ENCODE measurements around the gene FUT7. TPM values are rescaled to one million over a fixed set of nuclear protein-coding genes. Genes with fewer than 3 reads are reported as not detected.

Gene FUT7
- total and polyA plus RNA-seq, 4 experiments from 2014 or later, result 3.4 to 43.8 (median 13.6) TPM

GRCh38 chr9:136983656-136984314, 48.1 kb downstream of the FUT7 start:
- H3K9me3 Mint-ChIP-seq, result no peaks in the 10 kb centered on the region
- H3K27me3 ChIP-seq (ENCODE audit: insufficient read depth, low read length), result peaks cover 5% of the 10 kb centered on the region
- H3K4me1 ChIP-seq (ENCODE audit: insufficient read depth, low read length), result no peaks in the 10 kb centered on the region
- no peak for DNase-seq
- H3K4me1 Mint-ChIP-seq, result peaks cover 3 to 8% (median 5%) of the 10 kb centered on the region in 4 donors
- no peak overlapping the region for H3K4me3 ChIP-seq (ENCODE audit: low read length in 2 of 2)
- peak overlapping the region in 4 of 8 donors; percentile 8 to 47 (median 27) for H3K4me3 Mint-ChIP-seq
- H3K27me3 Mint-ChIP-seq, result peaks cover 6 to 13% of the 10 kb centered on the region in 2 donors
- peak overlapping the region in 1 of 7 donors; percentile 14 for H3K27ac Mint-ChIP-seq
- POLR2A ChIA-PET (ENCODE audit: partially characterized antibody), result interaction anchor here (6.3 kb wide), 1 partner anchor 10 kb away, joined by 57 read pairs; the partner anchor contains the start of genes CLIC3 and PAXX
- intact Hi-C loops (cut with micrococcal nuclease), result no loop called here
- no peak overlapping the region for H3K27ac ChIP-seq (ENCODE audit: low read depth, low read length)
- CTCF ChIA-PET (ENCODE audit: partially characterized antibody), result no interaction called here
- H3K36me3 ChIP-seq (ENCODE audit: insufficient read depth, low read length), result no peaks in the 10 kb centered on the region
- H3K36me3 Mint-ChIP-seq, result no peaks in the 10 kb centered on the region
- H3K9me3 ChIP-seq (ENCODE audit: control insufficient read depth in 1 of 2, low read length in 2 of 2), result no peaks in the 10 kb centered on the region

DNA sequence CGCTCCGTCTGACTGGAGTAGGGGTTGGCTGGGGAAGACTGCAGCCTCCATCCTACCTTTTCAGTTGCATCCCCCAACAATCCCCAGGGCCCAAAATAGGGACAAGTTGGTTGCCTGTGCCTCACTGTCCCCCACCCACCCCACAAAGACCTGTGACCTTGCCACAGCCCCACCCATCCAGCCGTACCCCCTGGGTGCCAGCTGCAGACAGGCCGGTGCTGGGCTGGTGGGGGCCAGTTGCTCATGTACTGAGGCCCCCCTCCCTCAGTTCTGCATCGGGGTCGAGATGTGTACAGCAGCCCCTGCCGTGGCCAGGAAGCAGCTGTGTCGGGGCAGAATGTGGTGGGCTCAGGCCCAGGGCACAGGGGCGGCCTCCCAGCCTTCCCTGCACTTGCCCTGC, 48.7 kb downstream of the FUT7 start:
- Histone ChIP-seq H3K4me3 (ENCODE audit: low read length in 2 of 2) (no peak overlapping the region), H3K36me3 (ENCODE audit: insufficient read depth, low read length) (no peaks in the 10 kb centered on the region), H3K27ac (ENCODE audit: low read depth, low read length) (no peak overlapping the region), H3K27me3 (ENCODE audit: insufficient read depth, low read length) (peaks cover 5% of the 10 kb centered on the region), H3K9me3 (ENCODE audit: control insufficient read depth in 1 of 2, low read length in 2 of 2) (no peaks in the 10 kb centered on the region), H3K4me1 (ENCODE audit: insufficient read depth, low read length) (no peaks in the 10 kb centered on the region)
- ChIA-PET CTCF (ENCODE audit: partially characterized antibody) (no interaction called here), POLR2A (ENCODE audit: partially characterized antibody) (interaction anchor here (6.3 kb wide), 1 partner anchor 11 kb away, joined by 57 read pairs; the partner anchor contains the start of genes CLIC3 and PAXX)
- intact Hi-C loops (cut with micrococcal nuclease), result no loop called here
- Mint-ChIP-seq H3K4me1 (peaks cover 3 to 8% (median 5%) of the 10 kb centered on the region in 4 donors), H3K9me3 (no peaks in the 10 kb centered on the region), H3K27ac (no peak overlapping the region), H3K27me3 (peaks cover 6 to 13% of the 10 kb centered on the region in 2 donors), H3K36me3 (no peaks in the 10 kb centered on the region), H3K4me3 (peak overlapping the region in 1 of 8 donors; percentile 20)
- no peak for DNase-seq

GRCh38 chr9:136982232-136983051, 49.4 kb downstream of the FUT7 start, which contains the start of gene LCNL1:
TSS of gene LCNL1 (plus strand) at chr9:136982993. CDS start at chr9:136983587, 594 bp downstream.
- Histone ChIP-seq H3K9me3 (ENCODE audit: control insufficient read depth in 1 of 2, low read length in 2 of 2) (no peaks in the 10 kb centered on the region), H3K27me3 (ENCODE audit: insufficient read depth, low read length) (peaks cover 5% of the 10 kb centered on the region), H3K36me3 (ENCODE audit: insufficient read depth, low read length) (no peaks in the 10 kb centered on the region), H3K4me1 (ENCODE audit: insufficient read depth, low read length) (peaks cover 4% of the 10 kb centered on the region), H3K4me3 (ENCODE audit: low read length in 2 of 2) (no peak within 1 kb of the TSS), H3K27ac (ENCODE audit: low read depth, low read length) (no peak within 1 kb of the TSS)
- Mint-ChIP-seq H3K4me3 (peak within 1 kb of the TSS in 2 of 8 donors; percentile 32 to 47), H3K27ac (peak within 1 kb of the TSS in 1 of 7 donors; percentile 14), H3K27me3 (peaks cover 6 to 9% of the 10 kb centered on the region in 2 donors), H3K36me3 (no peaks in the 10 kb centered on the region), H3K9me3 (no peaks in the 10 kb centered on the region), H3K4me1 (peaks cover 3 to 8% (median 5%) of the 10 kb centered on the region in 4 donors)
- intact Hi-C loops (cut with micrococcal nuclease), result no loop called here
- ChIA-PET POLR2A (ENCODE audit: partially characterized antibody) (interaction anchor here (1.0 to 6.3 kb wide), 3 partner anchors 12 to 38 kb away, joined by 4 to 57 read pairs (median 4); partner anchors contain the start of genes CLIC3, FBXW5 and PAXX), CTCF (ENCODE audit: partially characterized antibody) (interaction anchor here (0.9 to 1.0 kb wide), 2 partner anchors 9 to 46 kb away, joined by 3 read pairs; partner anchors contain the start of gene ABCA2)
- DNase-seq, result no peak

DNA sequence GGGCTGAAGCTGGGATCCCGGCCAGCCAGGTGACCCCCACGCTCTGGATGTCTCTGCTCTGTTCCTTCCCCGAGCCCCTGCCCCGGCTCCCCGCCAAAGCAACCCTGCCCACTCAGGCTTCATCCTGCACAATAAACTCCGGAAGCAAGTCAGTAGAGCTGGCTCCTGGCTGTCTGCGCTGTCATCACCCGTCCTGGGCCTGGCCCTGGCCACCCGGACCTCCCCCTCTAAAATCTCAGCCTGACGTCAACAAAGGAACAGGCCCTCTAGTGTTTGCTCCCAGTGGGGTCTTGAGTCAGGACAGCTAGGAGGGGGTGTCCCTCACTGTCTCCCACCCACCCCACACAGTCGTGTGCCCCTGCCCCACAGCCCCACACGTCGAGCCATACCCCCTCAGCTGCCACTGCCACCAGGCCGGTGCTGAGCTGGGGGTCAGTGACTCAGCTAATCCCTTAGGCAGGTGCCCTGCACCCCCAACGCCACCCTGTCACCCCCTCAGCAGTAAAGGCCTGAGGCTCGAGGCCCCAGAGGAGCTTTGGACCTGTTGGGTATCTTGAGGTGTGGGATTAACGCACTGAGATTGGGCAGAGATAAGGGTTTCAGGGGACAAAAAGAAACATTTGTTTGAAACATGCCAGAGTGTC, 50.2 kb downstream of the FUT7 start:
- no peaks in the 10 kb centered on the region for H3K36me3 Mint-ChIP-seq
- no peaks in the 10 kb centered on the region for H3K9me3 Mint-ChIP-seq
- peaks cover 6 to 9% of the 10 kb centered on the region in 2 donors for H3K27me3 Mint-ChIP-seq
- Histone ChIP-seq H3K27ac (ENCODE audit: low read depth, low read length) (no peak overlapping the region), H3K4me3 (ENCODE audit: low read length in 2 of 2) (no peak overlapping the region), H3K36me3 (ENCODE audit: insufficient read depth, low read length) (no peaks in the 10 kb centered on the region), H3K9me3 (ENCODE audit: control insufficient read depth in 1 of 2, low read length in 2 of 2) (no peaks in the 10 kb centered on the region), H3K4me1 (ENCODE audit: insufficient read depth, low read length) (peaks cover 11% of the 10 kb centered on the region), H3K27me3 (ENCODE audit: insufficient read depth, low read length) (peaks cover 5% of the 10 kb centered on the region)
- ChIA-PET POLR2A (ENCODE audit: partially characterized antibody) (interaction anchor here (1.0 to 6.3 kb wide), 3 partner anchors 12 to 38 kb away, joined by 4 to 57 read pairs (median 4); partner anchors contain the start of genes CLIC3, FBXW5 and PAXX), CTCF (ENCODE audit: partially characterized antibody) (interaction anchor here (0.9 to 1.0 kb wide), 2 partner anchors 10 to 47 kb away, joined by 3 read pairs; partner anchors contain the start of gene ABCA2)
- peaks cover 3 to 11% (median 7%) of the 10 kb centered on the region in 4 donors for H3K4me1 Mint-ChIP-seq
- no peak for DNase-seq
- no peak overlapping the region for H3K27ac Mint-ChIP-seq
- intact Hi-C loops (cut with micrococcal nuclease), result no loop called here
- no peak overlapping the region for H3K4me3 Mint-ChIP-seq

DNA sequence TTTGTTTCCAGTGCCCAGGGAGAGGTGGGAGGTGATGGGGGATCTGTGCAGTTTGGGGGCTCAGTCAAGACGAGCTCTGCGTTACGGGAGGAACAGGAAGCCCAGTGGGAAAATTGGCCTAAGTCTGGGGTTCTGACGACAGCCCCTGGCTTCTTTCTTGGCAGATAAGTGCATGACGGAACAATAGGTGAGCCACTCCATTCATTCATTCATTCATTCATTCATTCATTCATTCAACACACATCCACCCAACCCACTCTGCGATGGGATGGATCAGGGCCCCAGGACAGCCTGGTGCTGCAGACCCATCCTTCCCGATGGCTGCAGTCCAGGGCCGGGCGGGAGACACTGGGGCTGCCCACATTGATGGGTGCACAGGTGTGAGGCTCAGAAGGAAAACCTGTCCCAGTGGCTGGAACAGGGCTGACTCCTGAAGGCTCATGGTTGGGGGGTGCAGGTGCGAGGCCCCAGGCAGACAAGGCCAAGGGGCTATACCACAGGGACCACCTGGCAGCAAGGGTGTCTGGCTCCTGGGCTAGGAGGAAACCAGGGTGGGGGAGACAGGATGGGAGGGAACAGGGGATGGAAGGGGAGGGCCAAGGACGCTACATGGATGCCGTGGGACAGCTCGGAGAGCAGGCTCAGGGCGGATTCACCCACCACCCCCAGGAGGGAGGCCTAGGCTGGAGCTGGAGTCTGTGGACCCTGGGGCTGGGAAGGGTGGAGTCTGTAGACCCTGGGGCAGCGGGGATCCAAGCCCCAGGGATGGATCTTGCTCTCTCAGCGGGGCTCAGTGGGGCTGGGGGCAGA, 51.0 kb downstream of the FUT7 start:
- Histone ChIP-seq H3K27me3 (ENCODE audit: insufficient read depth, low read length) (peaks cover 5% of the 10 kb centered on the region), H3K9me3 (ENCODE audit: control insufficient read depth in 1 of 2, low read length in 2 of 2) (no peaks in the 10 kb centered on the region), H3K4me1 (ENCODE audit: insufficient read depth, low read length) (peaks cover 17% of the 10 kb centered on the region), H3K36me3 (ENCODE audit: insufficient read depth, low read length) (no peaks in the 10 kb centered on the region), H3K27ac (ENCODE audit: low read depth, low read length) (no peak overlapping the region), H3K4me3 (ENCODE audit: low read length in 2 of 2) (no peak overlapping the region)
- no peaks in the 10 kb centered on the region for H3K36me3 Mint-ChIP-seq
- peaks cover 6 to 19% (median 12%) of the 10 kb centered on the region in 4 donors for H3K4me1 Mint-ChIP-seq
- ChIA-PET CTCF (ENCODE audit: partially characterized antibody) (interaction anchor here (0.9 kb wide), 1 partner anchor 10 kb away, joined by 3 read pairs; no protein-coding TSS in a partner anchor), POLR2A (ENCODE audit: partially characterized antibody) (interaction anchor here (6.3 kb wide), 1 partner anchor 13 kb away, joined by 57 read pairs; the partner anchor contains the start of genes CLIC3 and PAXX)
- no peaks in the 10 kb centered on the region for H3K9me3 Mint-ChIP-seq
- peak overlapping the region in 1 of 8 donors; percentile 15 for H3K4me3 Mint-ChIP-seq
- intact Hi-C loops (cut with micrococcal nuclease), result no loop called here
- no peak for DNase-seq
- H3K27ac Mint-ChIP-seq, result peak overlapping the region in 1 of 7 donors; percentile 17
- H3K27me3 Mint-ChIP-seq, result peaks cover 5 to 6% of the 10 kb centered on the region in 2 donors

Measured in CD4-positive, alpha-beta memory T cell (primary cell).